GM13976 (cell line): Measurements from ENCODE around the gene EMC9.

Experiments used
- DNase-seq: peaks from one replicate; pipeline ENCODE4 v3.0.0; 2012; ENCODE audit warnings: low spot score
- in situ Hi-C: fragments of 300-500 bp; cut with MboI; formaldehyde crosslinking; loops from one replicate; pipeline ENCODE4 v1.12.0; 2022; ENCODE audit warnings: low sequenced_read_pairs, mixed read lengths, inconsistent platforms; ENCODE audit not compliant: unreplicated experiment
- TF ChIP-seq, protein P1 (sequence below): IDR thresholded peaks from 2 replicates; pipeline ENCODE4 v1.5.1; 2012; ENCODE audit warnings: borderline replicate concordance, mild to moderate bottlenecking; ENCODE audit not compliant: insufficient read depth; ENCODE audit errors: extremely low read depth, missing control alignments, control extremely low read depth

The EMC9 gene

DNA sequence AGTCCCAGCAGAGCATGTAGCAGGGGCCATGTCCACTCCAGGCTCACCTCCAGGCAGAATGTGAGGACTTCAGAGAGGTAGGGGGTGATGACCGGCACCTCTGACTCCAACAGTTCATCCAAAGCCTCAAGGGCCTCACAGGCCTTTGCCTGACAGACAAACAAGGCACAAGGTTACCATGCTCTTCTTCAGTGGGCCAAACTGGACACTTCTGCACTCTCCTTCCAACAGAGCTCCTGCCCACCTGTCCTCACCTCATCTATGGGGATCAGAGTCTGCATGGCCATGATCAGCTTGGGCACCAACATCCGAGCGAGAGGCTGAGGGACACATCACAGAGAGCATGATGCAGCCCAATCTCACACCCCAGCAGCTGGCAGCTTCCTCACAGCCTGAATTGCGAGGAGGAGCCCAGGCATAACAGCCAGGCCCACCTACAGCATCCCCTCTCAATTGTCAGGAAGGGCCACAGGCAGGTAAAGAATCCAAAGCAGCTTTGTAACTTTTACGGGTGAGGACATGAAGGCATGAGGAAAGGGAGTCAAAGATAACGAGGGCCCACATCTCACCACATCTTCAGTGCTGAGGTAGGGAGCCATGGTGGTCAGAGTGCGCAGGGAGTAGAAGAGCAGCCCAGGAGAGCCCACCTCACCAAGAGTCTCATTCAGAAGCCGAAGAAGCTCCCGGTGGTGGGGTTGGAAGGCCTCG is 45.6 kb upstream of the EMC9 start:
- DNase-seq = no peak
- in situ Hi-C loops = no loop called here
- TF ChIP-seq, protein P1, sequence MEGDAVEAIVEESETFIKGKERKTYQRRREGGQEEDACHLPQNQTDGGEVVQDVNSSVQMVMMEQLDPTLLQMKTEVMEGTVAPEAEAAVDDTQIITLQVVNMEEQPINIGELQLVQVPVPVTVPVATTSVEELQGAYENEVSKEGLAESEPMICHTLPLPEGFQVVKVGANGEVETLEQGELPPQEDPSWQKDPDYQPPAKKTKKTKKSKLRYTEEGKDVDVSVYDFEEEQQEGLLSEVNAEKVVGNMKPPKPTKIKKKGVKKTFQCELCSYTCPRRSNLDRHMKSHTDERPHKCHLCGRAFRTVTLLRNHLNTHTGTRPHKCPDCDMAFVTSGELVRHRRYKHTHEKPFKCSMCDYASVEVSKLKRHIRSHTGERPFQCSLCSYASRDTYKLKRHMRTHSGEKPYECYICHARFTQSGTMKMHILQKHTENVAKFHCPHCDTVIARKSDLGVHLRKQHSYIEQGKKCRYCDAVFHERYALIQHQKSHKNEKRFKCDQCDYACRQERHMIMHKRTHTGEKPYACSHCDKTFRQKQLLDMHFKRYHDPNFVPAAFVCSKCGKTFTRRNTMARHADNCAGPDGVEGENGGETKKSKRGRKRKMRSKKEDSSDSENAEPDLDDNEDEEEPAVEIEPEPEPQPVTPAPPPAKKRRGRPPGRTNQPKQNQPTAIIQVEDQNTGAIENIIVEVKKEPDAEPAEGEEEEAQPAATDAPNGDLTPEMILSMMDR = no peak

GRCh38 chr14:24185741-24186140 is 44.4 kb upstream of the EMC9 start:
- DNase-seq = no peak
- in situ Hi-C loops = no loop called here
- TF ChIP-seq, protein P1 = no peak

- TF ChIP-seq, protein P1 = no peak
Observed at GRCh38 chr14:24185026-24185425, 43.6 kb upstream of the EMC9 start.

DNA sequence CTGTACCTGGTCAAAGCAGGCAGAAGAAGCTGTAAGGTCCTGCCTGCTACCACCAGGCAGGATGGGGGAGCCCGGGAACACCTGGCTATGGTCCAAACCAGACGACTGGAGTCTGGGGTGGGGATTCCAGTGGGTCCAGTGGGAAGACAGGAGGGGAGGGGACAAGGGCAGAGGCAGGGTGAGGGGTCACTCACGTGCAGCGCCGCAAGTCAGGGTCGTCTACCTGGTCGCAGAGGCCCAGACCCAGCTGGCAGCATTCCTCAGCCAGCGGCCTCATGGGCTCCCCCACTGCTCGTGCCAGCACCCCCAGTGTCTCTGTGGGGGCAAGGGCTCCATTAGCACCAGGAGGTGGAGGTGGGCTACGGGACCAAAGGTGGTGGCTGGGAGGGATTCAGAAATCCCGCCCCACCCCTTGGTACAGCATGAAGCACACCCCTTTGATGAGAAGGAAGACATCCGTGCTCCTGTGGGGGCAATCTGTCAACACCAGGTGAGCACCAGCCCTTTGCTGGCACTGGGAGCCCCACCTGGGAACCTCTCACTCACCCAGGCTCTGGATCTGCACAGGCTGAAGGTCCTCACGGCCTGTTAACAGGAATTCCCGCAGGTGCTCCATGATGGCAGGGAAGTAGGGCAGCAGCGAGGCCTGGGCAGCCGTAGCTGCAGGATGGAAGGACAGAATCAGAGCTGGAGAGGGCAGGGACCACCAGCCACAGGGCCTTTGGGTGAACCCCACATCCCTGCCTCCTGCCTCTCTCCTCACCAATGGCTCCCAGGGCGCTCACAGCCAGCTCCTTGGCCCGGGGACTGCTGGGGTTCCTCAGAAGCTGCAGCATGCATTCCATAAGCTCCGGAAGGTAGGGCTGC is 42.9 kb upstream of the EMC9 start:
- TF ChIP-seq, protein P1 = no peak
- in situ Hi-C loops = no loop called here
- DNase-seq = no peak

More at GRCh38 chr14:24185026-24185425, 43.6 kb upstream of the EMC9 start:
- no peak for DNase-seq
- in situ Hi-C loops = no loop called here

DNA sequence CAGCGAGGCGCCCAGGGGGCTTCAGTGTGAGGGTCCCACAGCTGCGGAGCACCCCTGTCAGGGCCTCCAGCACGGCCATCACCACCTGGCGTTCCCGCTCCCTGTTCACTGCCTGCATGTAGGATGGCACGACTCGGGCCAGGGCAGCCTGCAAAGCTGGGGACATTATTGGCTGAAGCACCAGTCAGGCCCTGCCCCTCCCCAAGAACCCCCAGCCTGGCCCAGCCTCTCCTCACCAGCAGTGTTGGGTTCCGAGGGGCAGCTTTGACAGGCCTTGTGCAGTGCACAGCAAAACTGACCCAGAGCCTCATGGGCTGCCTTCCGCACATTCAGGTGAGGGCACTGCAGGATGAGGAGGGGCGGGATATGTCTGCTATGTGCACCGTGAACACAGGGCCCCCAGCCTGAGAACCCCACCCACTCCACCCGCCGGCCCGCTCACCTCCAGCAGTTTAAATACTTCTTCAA is 41.7 kb upstream of the EMC9 start:
- DNase-seq = no peak
- TF ChIP-seq, protein P1 = no peak
- in situ Hi-C loops = no loop called here

GRCh38 chr14:24182110-24182882 is 40.9 kb upstream of the EMC9 start:
- in situ Hi-C loops = no loop called here
- TF ChIP-seq, protein P1 = no peak
- no peak for DNase-seq
